ENCODE data around the gene BCL2L11. TPM values are rescaled to one million over a fixed set of nuclear protein-coding genes. Genes with fewer than 3 reads are reported as not detected.

The BCL2L11 gene
- total and polyA plus RNA-seq, 9 of the 15 experiments (the other 6 are each of a cell fraction or from before 2014, with no cell fraction given), result 2.2 to 18.8 (median 5.0) TPM

GRCh38 chr2:111140815-111141214, 20.1 kb downstream of the BCL2L11 start:
- Histone ChIP-seq H3K79me2 (ENCODE audit: control insufficient read depth, insufficient read depth, low read length) (peaks cover 29% of the 10 kb centered on the region; the same call in 1 of the 3 replicates), H3K4me3 (no peak overlapping the region), H3K9me3 (replicated peaks; ENCODE audit: control insufficient read depth, insufficient read depth, low read depth, low read length) (no peaks in the 10 kb centered on the region), H3K9me1 (ENCODE audit: control insufficient read depth, insufficient read depth, low read length) (no peaks in the 10 kb centered on the region), H3K27me3 (ENCODE audit: control insufficient read depth in 2 of 2, insufficient read depth in 2 of 2, low read length in 2 of 2) (no peaks in the 10 kb centered on the region), H3K9ac (ENCODE audit: insufficient read depth in 1 of 2, low read depth in 2 of 2, low read length in 2 of 2) (no peak overlapping the region), H3K36me3 (ENCODE audit: control insufficient read depth, insufficient read depth, low read length) (peaks cover 74% of the 10 kb centered on the region; the same call in 2 of the 3 replicates), H3K4me2 (ENCODE audit: insufficient read depth, low read length) (no peak overlapping the region), H4K20me1 (replicated peaks; ENCODE audit: control insufficient read depth, insufficient read depth, low read length) (no peaks in the 10 kb centered on the region; the same call in 1 of the 2 replicates), H3K4me1 (replicated peaks in 1 of 2; ENCODE audit: control insufficient read depth in 2 of 2, insufficient read depth in 2 of 2, low read length in 2 of 2) (peaks cover 0 to 1% of the 10 kb centered on the region in 2 experiments; a peak in 1 of 5 replicates), H3K27ac (ENCODE audit: extremely low read depth, low read depth, low read length) (no peak overlapping the region), H2AFZ (ENCODE audit: low read depth, low read length) (no peak overlapping the region)
- ChIA-PET CTCF (ENCODE audit: low intra/inter-chr PET ratio) (no interaction called here), POLR2A (no interaction called here)
- DNase-seq (ENCODE audit: extremely low read depth in 1 of 4, low spot score in 3 of 4) (no peak), ATAC-seq (no peak), FAIRE-seq (no peak)
- intact Hi-C loops (cut with micrococcal nuclease) (no loop called here), in situ Hi-C loops (cut with MboI) (no loop called here)
- BruUV-seq (replicated peaks), result no TSS peak
- TF ChIP-seq, protein P1, sequence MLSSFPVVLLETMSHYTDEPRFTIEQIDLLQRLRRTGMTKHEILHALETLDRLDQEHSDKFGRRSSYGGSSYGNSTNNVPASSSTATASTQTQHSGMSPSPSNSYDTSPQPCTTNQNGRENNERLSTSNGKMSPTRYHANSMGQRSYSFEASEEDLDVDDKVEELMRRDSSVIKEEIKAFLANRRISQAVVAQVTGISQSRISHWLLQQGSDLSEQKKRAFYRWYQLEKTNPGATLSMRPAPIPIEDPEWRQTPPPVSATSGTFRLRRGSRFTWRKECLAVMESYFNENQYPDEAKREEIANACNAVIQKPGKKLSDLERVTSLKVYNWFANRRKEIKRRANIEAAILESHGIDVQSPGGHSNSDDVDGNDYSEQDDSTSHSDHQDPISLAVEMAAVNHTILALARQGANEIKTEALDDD (IDR thresholded peaks at IDR 0.05), result no peak
- TF ChIP-seq, protein P2, sequence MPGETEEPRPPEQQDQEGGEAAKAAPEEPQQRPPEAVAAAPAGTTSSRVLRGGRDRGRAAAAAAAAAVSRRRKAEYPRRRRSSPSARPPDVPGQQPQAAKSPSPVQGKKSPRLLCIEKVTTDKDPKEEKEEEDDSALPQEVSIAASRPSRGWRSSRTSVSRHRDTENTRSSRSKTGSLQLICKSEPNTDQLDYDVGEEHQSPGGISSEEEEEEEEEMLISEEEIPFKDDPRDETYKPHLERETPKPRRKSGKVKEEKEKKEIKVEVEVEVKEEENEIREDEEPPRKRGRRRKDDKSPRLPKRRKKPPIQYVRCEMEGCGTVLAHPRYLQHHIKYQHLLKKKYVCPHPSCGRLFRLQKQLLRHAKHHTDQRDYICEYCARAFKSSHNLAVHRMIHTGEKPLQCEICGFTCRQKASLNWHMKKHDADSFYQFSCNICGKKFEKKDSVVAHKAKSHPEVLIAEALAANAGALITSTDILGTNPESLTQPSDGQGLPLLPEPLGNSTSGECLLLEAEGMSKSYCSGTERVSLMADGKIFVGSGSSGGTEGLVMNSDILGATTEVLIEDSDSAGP (CRISPR knock-in tag; IDR thresholded peaks at IDR 0.05), result no peak
- TF ChIP-seq SMAD4 (CRISPR knock-in tag; conservative IDR thresholded peaks at IDR 0.05), result no peak
- no peak for TF ChIP-seq JUNB (CRISPR knock-in tag; conservative IDR thresholded peaks at IDR 0.05)
- no peak for TF ChIP-seq SUPT5H (IDR thresholded peaks at IDR 0.05)
- TF ChIP-seq ZBTB26 (CRISPR knock-in tag; IDR thresholded peaks at IDR 0.05), result no peak
- TF ChIP-seq HDAC6 (IDR thresholded peaks at IDR 0.05; ENCODE audit: low read depth, low read length), result no peak
- TF ChIP-seq CREM (IDR thresholded peaks at IDR 0.05; ENCODE audit: low read depth), result no peak
- no peak for TF ChIP-seq E2F5 (CRISPR knock-in tag; IDR thresholded peaks at IDR 0.05)
- TF ChIP-seq POLR2A (conservative IDR thresholded peaks at IDR 0.05), result no peak
- TF ChIP-seq SMAD2 (IDR thresholded peaks at IDR 0.05; ENCODE audit: low read depth, low read length), result no peak
- TF ChIP-seq, protein P3, sequence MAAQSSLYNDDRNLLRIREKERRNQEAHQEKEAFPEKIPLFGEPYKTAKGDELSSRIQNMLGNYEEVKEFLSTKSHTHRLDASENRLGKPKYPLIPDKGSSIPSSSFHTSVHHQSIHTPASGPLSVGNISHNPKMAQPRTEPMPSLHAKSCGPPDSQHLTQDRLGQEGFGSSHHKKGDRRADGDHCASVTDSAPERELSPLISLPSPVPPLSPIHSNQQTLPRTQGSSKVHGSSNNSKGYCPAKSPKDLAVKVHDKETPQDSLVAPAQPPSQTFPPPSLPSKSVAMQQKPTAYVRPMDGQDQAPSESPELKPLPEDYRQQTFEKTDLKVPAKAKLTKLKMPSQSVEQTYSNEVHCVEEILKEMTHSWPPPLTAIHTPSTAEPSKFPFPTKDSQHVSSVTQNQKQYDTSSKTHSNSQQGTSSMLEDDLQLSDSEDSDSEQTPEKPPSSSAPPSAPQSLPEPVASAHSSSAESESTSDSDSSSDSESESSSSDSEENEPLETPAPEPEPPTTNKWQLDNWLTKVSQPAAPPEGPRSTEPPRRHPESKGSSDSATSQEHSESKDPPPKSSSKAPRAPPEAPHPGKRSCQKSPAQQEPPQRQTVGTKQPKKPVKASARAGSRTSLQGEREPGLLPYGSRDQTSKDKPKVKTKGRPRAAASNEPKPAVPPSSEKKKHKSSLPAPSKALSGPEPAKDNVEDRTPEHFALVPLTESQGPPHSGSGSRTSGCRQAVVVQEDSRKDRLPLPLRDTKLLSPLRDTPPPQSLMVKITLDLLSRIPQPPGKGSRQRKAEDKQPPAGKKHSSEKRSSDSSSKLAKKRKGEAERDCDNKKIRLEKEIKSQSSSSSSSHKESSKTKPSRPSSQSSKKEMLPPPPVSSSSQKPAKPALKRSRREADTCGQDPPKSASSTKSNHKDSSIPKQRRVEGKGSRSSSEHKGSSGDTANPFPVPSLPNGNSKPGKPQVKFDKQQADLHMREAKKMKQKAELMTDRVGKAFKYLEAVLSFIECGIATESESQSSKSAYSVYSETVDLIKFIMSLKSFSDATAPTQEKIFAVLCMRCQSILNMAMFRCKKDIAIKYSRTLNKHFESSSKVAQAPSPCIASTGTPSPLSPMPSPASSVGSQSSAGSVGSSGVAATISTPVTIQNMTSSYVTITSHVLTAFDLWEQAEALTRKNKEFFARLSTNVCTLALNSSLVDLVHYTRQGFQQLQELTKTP (IDR thresholded peaks at IDR 0.05; ENCODE audit: low read depth in 1 of 2, partially characterized antibody in 2 of 2), result no peak
- TF ChIP-seq SMC3 (conservative IDR thresholded peaks at IDR 0.05; ENCODE audit: insufficient read depth, low read depth, low read length), result no peak
- no peak for TF ChIP-seq ZNF121 (CRISPR knock-in tag; conservative IDR thresholded peaks at IDR 0.05)
- WGBS (ENCODE audit: insufficient coverage, low coverage, missing lambda C conversion rate), result 99% methylated on average over 4 of the region's 4 CpGs
